ENCODE data around the gene SCARF2. TPM values are rescaled to one million over a fixed set of nuclear protein-coding genes. Genes with fewer than 3 reads are reported as not detected.

The SCARF2 gene
- total RNA-seq, 1 donor from 2014 or later, result 133 TPM

- Histone ChIP-seq H3K27ac (no peak overlapping the region), H3K36me3 (peaks cover 17 to 42% of the 10 kb centered on the region in 2 donors), H3K4me1 (no peaks in the 10 kb centered on the region), H3K27me3 (no peaks in the 10 kb centered on the region), H3K4me3 (no peak overlapping the region), H3K9me3 (no peaks in the 10 kb centered on the region)
- TF ChIP-seq CTCF (IDR thresholded peaks at IDR 0.05), result no peak
- no peak for DNase-seq (ENCODE audit: low spot score in 2 of 2)
- intact Hi-C loops (cut with DNase I), result no loop called here
Measured at GRCh38 chr22:20469110-20469868, 31.7 kb upstream of the SCARF2 start.

DNA sequence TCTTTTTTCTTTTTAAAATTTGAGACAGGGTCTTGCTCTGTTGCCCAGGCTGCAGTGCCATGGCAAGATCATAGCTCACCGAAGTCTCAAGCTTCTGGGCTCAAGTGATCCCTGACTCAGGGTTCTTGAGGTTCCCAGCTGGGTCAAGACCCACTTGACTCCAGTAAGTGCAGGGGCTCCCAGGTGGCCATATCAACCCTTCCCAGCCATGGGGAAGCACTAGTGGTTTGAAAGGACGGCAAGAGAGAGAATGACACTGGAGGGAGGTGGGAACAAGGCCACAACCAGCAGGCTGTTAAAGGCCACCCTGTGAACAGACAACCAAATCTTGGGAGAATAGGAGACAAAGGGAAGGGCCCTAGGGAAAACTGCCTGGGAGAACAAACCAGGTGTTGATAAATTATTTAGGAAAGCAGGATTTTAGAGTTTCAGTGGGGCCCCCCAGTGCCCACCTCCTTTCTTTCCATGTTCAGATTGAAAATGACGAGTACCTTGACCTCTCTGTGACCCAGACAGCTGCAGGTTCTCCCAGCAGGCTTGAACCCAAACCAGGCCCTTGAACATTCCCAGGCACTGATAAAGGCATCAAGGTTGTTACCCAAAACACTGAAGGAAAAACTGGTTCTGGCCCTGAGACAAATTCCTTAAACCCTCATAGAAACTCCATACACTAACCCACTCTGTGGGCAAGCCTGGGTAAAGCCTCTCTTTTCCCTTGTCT, 29.2 kb upstream of the SCARF2 start:
- DNase-seq (ENCODE audit: low spot score in 2 of 2), result no peak
- Histone ChIP-seq H3K27me3 (no peaks in the 10 kb centered on the region), H3K9me3 (no peaks in the 10 kb centered on the region), H3K4me1 (no peaks in the 10 kb centered on the region), H3K27ac (no peak overlapping the region), H3K36me3 (peaks cover 17 to 45% of the 10 kb centered on the region in 2 donors), H3K4me3 (no peak overlapping the region)
- intact Hi-C loops (cut with DNase I), result no loop called here
- TF ChIP-seq CTCF (IDR thresholded peaks at IDR 0.05), result no peak

- Histone ChIP-seq H3K27ac (no peak overlapping the region), H3K4me1 (no peaks in the 10 kb centered on the region), H3K27me3 (no peaks in the 10 kb centered on the region), H3K4me3 (no peak overlapping the region), H3K9me3 (no peaks in the 10 kb centered on the region), H3K36me3 (peaks cover 12 to 36% of the 10 kb centered on the region in 2 donors)
- intact Hi-C loops (cut with DNase I), result loop anchor here (1.0 kb wide), 1 partner anchor 17 kb away; no protein-coding TSS in a partner anchor
- no peak for DNase-seq (ENCODE audit: low spot score in 2 of 2)
- TF ChIP-seq CTCF (IDR thresholded peaks at IDR 0.05), result no peak
Measured at GRCh38 chr22:20465759-20466077, 28.1 kb upstream of the SCARF2 start.

GRCh38 chr22:20464912-20465758, 27.5 kb upstream of the SCARF2 start:
- Histone ChIP-seq H3K27me3 (no peaks in the 10 kb centered on the region), H3K4me1 (no peaks in the 10 kb centered on the region), H3K4me3 (no peak overlapping the region), H3K27ac (no peak overlapping the region), H3K36me3 (peaks cover 12 to 30% of the 10 kb centered on the region in 2 donors), H3K9me3 (no peaks in the 10 kb centered on the region)
- intact Hi-C loops (cut with DNase I), result loop anchor here (1.0 kb wide), 1 partner anchor 17 kb away; no protein-coding TSS in a partner anchor
- no peak for DNase-seq (ENCODE audit: low spot score in 2 of 2)
- TF ChIP-seq CTCF (IDR thresholded peaks at IDR 0.05), result no peak

- Histone ChIP-seq H3K27me3 (no peaks in the 10 kb centered on the region), H3K4me3 (no peak overlapping the region), H3K36me3 (peaks cover 9 to 21% of the 10 kb centered on the region in 2 donors), H3K9me3 (no peaks in the 10 kb centered on the region), H3K27ac (no peak overlapping the region), H3K4me1 (no peaks in the 10 kb centered on the region)
- DNase-seq (ENCODE audit: low spot score in 2 of 2), result no peak
- TF ChIP-seq CTCF (IDR thresholded peaks at IDR 0.05), result no peak
- intact Hi-C loops (cut with DNase I), result no loop called here
Measured at GRCh38 chr22:20464096-20464614, 26.5 kb upstream of the SCARF2 start.
